Midbrain (tissue), 1 donor: Measurements from ENCODE around the gene TACSTD2.
A peak's percentile ranks its signal among the peaks of the same experiment; 100 is the strongest.
"Not testable (repeated sequence)": the region's sequence is repeated elsewhere in the genome, so short reads cannot be mapped to it uniquely, and the experiment has no call there.

ENCODE experiments used
- DNase-seq: peaks from one replicate; lab custom pipeline; 2025; lab: John Stamatoyannopoulos, UW

TACSTD2 gene, protein sequence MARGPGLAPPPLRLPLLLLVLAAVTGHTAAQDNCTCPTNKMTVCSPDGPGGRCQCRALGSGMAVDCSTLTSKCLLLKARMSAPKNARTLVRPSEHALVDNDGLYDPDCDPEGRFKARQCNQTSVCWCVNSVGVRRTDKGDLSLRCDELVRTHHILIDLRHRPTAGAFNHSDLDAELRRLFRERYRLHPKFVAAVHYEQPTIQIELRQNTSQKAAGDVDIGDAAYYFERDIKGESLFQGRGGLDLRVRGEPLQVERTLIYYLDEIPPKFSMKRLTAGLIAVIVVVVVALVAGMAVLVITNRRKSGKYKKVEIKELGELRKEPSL

DNA sequence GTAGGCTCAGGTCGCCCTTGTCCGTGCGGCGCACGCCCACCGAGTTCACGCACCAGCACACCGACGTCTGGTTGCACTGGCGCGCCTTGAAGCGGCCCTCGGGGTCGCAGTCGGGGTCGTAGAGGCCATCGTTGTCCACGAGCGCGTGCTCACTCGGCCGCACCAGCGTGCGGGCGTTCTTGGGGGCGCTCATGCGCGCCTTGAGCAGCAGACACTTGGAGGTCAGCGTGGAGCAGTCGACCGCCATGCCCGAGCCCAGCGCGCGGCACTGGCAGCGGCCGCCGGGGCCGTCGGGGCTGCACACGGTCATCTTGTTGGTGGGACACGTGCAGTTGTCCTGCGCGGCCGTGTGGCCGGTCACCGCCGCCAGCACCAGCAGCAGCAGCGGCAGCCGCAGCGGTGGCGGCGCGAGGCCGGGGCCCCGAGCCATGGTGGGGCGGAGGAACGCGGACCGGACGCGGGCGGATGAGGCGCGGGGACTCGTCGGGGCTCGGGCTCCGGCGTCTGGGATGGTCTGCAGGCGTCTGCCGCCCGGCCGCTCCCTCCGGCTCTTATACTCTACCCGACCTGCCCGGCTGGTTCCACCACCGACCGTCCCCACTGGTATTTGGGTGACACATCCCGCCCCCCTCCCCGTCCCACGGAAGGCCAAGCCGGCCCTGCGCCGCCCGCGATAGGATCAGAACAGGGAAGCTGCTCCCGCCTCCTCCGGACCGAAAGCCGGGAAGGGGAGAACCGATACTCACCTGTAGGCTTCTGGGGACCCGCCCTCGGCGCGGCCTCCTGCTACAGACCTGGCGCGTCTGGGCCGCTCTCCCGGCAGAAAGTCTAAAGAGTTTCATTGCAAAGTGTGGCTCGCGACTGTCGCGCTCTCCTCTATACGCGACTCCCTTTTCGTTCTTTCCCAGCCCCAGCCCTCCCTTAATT, at the start of gene TACSTD2:
Gene TACSTD2 (minus strand): TSS at position 526 of the 927 bp plus-strand sequence. CDS start 96 bp downstream, at position 430.
- no peak for DNase-seq

DNA sequence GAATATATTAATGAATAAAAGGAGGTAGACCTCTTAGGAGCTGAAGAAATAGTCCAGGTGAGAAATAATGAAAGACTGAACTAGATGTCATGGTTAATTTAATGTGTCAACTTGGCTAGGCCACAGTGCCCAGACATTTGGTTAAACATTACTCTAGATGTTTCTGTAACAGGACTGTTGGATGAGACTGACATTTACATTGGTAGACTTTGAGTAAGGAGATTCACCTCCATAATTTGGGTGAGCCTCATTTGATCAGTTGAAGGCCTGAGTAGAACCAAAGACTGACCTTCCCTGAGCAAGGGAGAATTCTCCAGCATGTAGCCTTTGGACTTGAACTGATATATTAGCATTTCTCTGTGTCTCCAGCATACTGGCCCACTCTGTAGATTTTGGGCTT, 49.2 kb upstream of the TACSTD2 start:
- DNase-seq = no peak

DNA sequence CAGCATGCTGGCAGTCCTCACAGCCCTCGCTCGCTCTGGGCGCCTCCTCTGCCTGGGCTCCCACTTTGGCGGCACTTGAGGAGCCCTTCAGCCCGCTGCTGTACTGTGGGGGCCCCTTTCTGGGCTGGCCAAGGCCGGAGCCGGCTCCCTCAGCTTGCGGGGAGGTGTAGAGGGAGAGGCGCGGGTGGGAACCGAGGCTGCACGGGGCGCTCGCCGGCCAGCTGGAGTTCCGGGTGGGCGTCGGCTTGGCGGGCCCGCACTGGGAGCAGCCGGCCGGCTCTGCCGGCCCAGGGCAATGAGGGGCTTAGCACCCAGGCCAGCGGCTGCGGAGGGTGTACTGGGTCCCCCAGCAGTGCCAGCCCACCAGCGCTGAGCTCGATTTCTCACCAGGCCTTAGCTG, 46.2 kb upstream of the TACSTD2 start:
- DNase-seq = not testable (repeated sequence)

DNA sequence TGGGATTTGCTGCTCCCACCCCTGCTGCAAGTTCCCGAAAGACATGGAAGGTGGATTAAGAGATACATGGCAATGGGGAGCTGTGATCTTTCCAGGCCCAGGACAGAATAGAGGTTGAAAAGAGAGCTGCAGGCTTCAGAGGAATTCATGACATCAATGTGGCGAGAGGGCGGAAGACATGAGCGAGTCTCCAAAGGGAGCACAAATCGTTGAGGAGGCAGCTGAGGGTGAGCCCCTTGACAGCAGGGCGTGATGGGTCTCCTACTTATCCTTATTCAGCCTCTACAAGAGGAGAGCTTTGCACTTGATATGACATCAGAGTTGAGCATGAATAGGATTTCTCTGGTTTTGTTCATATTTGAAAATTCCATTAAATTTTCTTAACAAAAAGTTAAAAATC, 45.5 kb upstream of the TACSTD2 start:
- DNase-seq = no peak

DNA sequence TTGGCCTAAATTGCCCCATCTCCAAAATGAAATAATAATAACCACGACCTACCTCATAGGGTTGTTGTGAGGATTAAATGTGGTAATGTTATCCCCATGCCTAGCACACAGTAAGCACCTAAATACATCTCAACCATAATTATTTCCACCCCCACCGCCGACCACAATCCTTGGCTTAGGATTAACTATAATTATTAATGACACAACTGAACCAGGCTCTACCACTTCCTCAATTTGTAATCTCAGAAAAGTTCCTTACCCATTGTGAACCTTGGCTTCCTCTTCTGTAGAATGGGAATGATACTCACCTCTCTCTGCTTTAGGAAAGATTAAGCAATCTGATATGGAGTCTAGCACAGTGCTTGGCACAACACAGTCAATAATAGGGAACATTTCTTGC, 44.3 kb upstream of the TACSTD2 start:
- no peak for DNase-seq

DNA sequence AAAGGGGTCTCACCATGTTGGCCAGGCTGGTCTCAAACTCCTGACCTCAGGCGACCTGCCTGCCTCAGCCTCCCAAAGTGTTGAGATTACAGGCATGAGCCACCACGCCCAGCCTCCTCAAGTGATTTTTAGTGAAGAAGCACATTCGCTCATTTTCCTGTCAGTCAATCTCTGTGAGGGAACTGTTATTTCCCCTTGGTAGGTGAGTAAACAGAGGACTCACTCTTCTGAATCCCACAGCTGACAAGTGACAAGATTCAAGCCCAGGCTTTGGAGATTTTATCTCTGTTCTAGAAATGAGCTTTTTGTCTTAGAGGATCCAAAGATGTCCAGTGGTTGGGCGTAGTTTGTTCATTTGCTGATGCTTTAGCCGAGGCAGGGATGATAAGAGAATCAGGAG, 43.9 kb upstream of the TACSTD2 start:
- no peak for DNase-seq

DNA sequence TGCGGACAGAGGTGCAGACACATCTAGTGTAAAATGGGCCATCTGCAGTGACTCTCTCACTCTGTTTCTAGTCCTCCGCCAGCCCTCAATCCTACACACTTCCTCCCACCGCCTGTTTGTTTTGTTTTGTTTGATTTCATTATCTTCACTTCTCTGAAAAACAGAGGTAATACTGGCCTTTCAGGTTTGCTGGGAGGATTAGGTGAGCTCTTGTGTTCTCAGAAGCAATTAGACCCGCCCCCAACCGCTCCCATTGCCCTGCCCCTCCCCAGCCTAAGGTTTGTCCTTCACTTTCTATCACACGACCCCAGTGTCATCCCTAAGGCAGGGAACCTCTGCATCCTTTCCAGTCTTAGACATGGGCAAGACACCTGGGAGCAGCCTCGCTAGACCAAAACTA, 43.2 kb upstream of the TACSTD2 start:
- DNase-seq = no peak

DNA sequence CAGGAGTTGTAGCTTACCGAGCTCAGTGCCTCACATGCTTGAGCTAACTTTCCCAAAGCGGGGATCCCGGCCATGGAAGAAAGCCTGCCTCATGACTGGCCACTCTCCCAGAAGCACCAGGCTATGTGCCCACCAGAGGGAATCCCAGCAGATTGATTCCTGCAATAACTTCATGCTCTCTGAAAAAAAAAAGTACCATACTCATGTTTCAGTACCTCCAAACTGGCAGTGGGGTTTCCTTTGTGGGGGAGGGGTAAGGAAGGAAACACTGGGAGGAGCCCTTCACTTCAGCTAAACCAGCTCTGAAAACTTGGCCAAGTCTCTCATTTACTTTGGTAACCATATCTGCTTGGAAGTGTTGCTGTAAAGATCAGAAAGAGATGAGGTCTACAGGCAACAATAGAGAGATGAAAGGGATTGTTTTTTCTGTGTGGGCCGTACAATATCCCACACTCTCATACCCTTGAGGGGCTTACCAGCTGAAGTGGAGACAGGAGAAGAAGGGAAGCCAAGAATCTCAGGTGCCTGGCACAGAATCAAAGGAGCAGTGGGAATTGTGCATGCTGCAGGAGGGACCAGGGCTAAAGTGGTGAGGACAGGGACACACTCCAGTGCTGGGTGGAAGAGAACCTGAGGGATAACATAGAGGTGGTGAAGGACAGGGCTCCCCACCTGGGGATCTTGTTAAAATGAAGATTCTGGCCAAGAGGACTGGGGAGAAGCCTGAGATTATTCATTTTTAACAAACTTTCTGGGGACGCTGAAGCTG, 42.4 kb upstream of the TACSTD2 start:
- DNase-seq = peak; percentile 52

DNA sequence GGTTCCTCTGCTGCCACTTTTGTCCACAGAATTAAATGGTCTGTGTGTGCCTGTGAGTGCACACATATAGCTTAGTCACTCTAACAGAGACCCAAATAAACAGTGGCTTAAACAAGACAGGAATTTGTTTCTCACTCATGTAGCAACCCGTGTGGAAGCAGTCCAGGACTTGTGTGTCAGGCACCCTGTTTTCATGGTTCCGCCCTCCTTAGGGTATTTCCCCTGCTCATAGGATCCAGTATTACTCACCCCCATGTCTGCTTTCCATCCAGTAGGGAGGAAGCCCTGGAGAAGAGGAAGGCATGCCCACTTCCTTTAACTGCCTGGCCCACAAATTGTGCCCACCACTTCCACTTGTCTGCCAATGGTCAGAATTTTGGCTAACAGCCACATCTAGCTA, 41.3 kb upstream of the TACSTD2 start:
- DNase-seq = no peak

DNA sequence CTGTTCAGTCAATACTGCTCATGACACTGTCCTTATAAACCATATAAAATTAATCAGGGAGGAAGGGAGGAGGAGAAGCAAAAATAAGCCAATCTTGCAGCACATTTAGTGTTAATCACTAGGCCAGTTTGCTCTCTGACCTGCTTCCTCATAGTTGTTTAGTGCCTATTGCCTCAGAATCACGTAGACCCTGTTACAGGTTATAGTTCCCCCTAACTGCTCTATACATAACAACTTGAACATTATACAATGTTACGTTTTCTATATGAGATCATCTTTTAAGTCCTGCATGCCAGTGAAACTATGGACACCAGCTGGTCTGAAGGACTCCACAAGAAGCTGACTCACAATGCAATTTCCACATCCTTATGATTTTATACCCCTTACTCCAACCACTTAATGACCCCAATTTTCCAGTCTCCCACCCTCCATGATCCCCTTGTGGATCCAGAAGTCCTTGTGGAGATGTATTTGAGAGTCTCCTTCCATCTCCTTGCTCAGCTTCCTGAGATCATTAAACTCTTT, 34.9 kb upstream of the TACSTD2 start:
- DNase-seq = no peak

DNA sequence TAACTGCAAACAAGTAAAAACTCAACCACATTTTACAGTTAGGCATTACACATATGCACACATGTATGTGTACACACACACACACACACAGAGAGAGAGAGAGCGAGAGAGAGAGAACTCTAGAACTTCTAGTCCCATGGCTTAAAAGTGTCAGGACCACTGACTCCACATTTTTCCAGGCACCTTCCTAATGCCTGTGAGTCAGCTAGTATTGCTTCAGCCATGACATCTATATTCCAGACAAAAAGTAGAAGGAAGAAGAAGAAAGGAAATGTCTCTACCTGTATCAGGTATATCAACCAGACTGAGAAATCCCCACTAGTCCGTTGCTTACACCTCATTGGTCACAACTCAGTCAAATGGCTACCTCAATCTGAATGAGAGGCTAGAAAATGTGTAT, 31.9 kb upstream of the TACSTD2 start:
- no peak for DNase-seq

DNA sequence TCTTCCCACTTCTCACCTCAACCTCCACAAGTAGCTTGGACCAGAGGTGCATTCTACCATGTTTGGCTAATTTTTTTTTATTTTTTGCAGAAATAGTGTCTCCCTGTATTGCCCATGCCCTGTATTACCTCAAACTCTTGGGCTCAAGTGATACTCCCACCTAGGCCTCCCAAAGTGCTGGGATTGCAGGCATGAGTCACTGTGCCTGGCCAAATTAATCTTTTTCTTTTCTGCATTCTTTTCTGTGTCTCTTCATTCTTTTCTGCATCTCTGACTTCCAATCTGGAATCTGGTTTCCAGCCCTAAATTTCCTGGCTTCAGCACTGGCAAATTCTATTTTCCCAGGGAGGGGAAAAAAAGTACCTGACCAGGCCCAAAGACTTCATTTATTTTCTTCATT, 31.2 kb upstream of the TACSTD2 start:
- no peak for DNase-seq

DNA sequence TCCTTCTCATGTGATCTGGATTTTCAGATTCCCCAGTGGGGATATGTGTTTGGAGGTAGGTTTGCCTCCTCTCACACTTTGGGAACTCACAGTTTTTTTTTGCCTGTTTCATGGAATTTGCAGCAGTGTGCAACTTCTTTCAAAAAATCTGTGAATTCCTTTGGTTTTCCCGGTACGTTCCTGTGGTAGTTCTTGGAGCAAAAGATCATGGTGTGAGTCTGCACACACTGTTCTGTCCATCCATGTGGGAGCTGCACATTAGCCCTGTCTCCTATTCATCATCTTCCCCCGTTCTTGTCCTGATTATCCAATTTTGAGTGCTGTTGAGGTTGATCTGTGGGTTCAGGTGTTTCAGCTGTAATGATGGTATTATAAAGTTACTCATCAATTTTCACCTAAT, 30.3 kb upstream of the TACSTD2 start:
- no peak for DNase-seq

DNA sequence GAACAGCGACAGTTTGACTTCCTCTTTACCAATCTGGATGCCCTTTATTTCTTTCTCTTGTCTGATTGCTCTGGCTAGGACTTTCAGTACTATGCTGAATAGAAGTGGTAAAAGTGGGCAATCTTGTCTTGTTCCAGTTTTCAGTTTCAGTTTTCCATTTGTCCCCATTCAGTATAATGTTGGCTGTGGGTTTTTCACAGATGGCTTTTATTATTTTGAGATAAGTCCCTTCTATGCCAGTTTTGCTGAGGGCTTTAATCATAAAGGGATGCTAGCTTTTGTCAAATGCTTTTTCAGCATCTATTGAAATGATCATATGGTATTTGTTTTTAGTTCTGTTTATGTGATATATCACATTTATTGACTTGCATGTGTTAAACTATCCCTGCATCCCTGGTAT, 24.9 kb upstream of the TACSTD2 start:
- DNase-seq = not testable (repeated sequence)

DNA sequence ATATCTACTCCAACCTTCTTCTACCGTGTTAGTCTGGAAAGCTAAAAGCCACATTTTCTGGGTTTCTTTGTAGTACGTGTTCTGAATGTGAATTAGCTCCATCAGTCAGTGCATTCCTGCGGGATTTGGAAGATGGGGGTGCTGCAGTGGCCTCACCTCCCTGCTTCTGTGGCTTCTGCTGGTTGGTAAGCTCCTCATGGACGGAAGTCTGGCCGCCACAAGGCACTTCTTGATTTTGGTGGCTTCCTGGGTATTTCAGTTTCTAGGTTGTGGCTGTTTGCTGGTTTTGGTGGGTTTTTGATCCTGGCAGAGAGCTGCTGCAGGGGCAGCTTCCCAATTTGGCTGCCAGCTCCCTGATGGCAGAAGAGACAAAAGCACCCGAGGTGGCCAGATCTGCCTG, 20.9 kb upstream of the TACSTD2 start:
- DNase-seq = no peak

DNA sequence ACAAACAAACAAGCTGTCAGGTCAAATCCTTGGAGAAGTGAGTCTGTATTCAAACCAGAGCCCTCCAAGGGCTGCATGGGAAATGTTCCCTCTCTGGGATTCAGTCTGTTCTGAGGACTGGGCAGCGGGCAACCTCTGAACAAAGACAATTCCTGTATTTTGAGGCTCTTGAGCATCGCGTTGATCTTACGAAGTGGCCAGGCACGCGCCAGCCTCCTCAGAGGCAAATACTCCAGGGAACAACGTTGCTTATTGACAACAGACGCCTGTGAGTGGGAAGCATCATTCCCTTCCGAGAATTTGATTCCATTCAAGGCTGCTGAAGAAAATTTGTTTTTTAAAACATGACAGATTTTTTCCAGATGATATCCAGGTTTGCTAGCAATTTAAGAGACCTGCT, 20.0 kb upstream of the TACSTD2 start:
- no peak for DNase-seq

DNA sequence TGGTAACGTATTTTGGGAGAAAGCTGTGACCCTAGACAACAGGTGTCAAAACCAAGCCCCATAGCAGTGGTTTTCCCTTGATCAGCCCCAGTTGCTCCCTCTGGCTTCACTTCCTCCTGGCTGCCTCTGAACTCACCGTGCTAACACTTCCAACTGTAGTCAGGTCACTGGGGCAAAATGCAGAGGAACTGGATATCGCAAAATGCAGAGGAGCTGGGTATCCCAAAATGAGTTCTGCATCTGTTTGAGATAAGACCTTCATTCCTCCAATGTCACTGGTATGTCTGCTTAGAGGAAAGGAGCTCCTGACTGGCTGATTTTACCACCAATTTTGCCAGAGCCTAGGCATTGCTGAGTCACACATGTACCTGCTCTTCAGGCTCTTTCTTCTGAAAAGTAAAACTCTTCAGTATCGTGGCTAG, 19.6 kb upstream of the TACSTD2 start:
- DNase-seq = no peak

DNA sequence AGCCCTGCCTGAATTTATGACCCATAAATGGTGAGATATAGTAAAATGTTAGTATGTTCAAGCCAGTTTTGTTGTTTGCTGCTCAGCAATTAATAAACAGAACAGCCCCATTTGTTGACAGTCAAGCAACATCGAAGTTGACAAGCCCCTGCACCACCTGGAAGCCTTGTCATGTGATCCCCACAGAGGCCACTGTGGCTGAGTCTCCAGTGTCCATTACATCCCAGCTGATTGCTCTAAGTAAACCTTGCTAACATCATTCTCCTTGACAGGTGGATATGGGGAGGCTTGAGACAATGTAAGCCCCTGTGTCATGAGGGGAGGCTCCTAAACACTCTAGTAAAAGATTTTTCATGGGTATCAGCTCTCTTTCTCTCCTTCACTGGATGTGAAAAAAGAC, 17.5 kb upstream of the TACSTD2 start:
- DNase-seq = no peak

DNA sequence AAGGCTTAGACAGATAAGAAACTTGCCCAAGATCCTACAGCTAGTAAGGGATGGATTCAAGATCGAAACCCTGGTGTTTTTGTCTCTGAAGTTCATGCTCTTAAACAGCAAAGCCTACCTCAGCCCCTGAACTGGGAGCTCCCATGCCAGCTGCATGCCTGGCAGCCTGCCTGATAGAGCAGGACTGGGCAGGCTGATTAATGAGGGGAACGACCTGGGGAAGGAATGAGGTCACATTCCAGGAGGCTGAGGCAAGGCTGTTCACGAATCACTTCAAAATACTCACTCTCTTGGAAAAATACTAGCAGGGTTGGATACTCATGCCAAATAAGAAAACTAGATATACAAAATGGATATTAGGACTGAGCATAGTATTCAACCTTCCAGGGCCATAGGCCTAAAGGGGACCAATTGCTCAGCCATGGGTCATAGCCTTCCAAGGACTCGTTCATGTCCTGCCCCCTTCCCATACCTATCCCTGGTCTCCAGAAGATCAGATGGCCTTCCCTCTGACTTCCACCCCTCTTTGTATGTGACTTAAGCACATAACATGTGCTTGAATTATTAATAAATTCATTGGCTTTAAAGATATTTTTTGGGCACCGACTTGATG, 15.6 kb upstream of the TACSTD2 start:
- no peak for DNase-seq

DNA sequence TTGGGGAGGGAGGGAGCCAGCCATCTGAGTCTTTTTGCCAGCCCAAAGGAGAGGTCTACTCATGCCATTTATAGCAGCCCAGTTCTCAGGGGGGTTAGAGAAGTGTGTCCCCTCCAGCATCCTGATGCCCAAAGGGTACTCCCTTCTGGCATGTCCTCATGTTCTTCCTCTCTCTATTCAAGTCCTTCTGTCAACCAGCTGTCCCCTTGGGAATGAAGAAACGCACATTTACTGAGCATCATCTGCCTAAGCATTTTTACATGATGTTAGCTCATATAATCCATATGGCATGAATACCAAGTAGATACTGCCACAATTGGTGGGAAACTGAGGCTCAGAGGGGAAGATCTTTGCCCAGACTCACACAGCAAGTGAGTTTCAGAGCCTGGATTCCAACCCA, 14.8 kb upstream of the TACSTD2 start:
- no peak for DNase-seq

DNA sequence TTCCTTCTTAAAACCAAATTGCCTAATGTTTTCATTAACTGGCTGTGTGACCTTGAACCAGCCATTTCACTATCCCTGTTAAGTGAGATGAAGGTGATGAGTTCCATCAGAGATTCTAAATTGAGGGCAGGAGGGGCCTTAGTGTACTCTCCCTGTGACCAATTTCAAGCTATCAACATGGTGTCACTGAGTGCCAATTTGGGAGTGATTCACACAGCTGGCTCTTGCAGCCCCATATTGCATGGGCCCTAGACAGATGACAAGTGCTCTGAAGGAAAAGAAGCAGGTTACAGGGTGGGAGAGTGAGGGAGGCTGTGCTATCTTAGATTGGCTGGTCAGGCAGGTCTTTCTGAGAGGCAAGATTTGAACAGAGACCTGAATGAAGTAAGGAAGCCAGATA, 13.0 kb upstream of the TACSTD2 start:
- DNase-seq = no peak

DNA sequence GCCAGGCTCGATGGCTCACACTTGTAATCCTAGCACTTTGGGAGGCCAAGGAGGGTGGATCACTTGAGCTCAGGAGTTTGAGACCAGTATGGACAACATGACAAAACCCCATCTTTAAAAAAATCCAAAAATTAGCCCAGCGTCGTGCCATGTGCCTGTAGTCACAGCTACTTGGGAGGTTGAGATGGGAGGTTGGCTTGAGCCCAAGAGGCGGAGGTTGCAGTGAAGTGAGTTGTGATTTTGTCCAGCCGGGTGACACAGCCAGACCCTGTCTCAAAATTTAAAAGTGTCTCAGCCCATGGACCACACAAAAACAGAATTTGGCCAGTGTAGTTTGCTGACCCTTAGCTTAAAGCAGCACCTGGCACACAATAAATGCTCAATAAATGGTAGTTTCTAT, 11.3 kb upstream of the TACSTD2 start:
- no peak for DNase-seq
